GM21529 (cell line): ENCODE measurements around the gene GSC2.

Experiments
- ATAC-seq: cut with Tn5 transposase; IDR thresholded peaks from one replicate; pipeline ENCODE4 v1.9.1; 2021; ENCODE audit not compliant: unreplicated experiment

The GSC2 gene

GRCh38 chr22:19103880-19104821 lies 45.9 kb downstream of the GSC2 start:
- ATAC-seq: no peak

- ATAC-seq: no peak
Measured at GRCh38 chr22:19098157-19098556, 51.9 kb downstream of the GSC2 start.

DNA sequence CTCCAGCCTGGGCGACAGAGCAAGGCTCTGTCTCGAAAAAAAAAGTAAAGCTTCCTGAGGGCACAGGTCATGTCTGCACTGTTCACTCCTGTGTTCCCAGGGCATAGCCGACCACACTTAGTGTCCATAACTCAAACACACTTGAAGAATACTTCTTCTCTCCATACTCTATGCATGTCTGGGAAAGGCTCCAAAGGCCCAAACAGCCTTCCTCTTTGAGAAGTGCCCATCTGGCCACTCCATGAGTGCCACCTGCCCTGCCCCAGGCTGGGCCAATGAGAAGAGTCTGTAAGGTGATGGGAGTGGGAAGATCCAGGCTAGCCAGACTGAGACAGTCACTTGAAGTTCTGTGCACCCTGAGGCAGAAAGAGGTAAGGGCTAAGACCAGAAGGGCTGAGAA lies 52.6 kb downstream of the GSC2 start:
- ATAC-seq: no peak
